ENCODE results near the gene ZNF423.

ZNF423 gene

DNA sequence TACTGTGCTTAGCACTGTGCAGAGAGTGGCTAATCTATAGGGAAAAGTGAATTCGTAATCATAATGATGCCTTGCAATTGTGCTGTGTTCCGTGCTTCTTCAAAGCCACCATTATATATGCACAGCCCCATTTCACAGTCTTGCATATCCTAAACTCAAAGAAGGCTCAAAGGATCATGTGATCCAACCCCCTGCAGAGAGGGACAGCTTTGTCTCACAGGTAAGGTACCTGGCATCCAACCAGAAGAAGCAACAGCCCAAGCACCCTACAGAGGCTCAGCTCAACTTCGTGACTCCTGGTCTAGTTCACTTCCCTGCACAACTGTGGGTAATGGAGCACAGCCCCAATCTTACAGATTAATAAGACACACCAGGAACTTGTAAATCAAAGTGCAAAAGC is 124.0 kb downstream of the ZNF423 start:
- no peak overlapping the region for H3K27ac ChIP-seq (ENCODE audit: low read depth, low read length)
- no peaks in the 10 kb centered on the region for H3K36me3 ChIP-seq (ENCODE audit: control insufficient read depth, insufficient read depth, low read length)
- H3K4me3 ChIP-seq (ENCODE audit: low read length), result no peak overlapping the region
- H3K9ac ChIP-seq (ENCODE audit: low read length), result no peak overlapping the region
- no peaks in the 10 kb centered on the region for H3K27me3 ChIP-seq (ENCODE audit: control insufficient read depth, insufficient read depth, low read length)
- no peaks in the 10 kb centered on the region for H3K4me1 ChIP-seq (ENCODE audit: control insufficient read depth, insufficient read depth, low read length)

- Histone ChIP-seq H3K27me3 (ENCODE audit: control insufficient read depth, insufficient read depth, low read length) (no peaks in the 10 kb centered on the region), H3K4me3 (ENCODE audit: low read length) (no peak overlapping the region), H3K27ac (ENCODE audit: low read depth, low read length) (no peak overlapping the region), H3K36me3 (ENCODE audit: control insufficient read depth, insufficient read depth, low read length) (no peaks in the 10 kb centered on the region), H3K9ac (ENCODE audit: low read length) (no peak overlapping the region), H3K4me1 (ENCODE audit: control insufficient read depth, insufficient read depth, low read length) (no peaks in the 10 kb centered on the region)
Measured at GRCh38 chr16:49730772-49731171, 125.1 kb downstream of the ZNF423 start.

DNA sequence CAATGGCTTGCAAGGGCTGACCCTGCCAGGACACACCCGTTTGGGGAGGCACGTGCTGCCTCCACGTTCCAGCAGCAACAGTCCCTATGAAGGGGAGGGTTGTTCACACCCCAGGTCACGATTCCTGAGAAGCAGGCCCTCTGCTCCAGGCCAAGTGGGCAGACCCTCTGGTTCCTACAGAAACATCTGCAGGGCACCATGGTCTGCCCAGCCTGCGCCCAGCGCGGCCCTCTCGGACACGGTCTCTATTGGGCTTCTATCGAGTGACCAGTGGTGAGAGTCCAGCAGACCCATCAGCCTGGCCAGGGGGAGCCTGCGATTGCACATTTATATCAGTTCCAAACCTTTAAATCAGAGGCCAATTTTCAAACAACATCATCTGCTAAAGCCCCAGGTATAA is 128.3 kb downstream of the ZNF423 start:
- peaks cover 3% of the 10 kb centered on the region for H3K4me1 ChIP-seq (ENCODE audit: control insufficient read depth, insufficient read depth, low read length)
- H3K4me3 ChIP-seq (ENCODE audit: low read length), result no peak overlapping the region
- H3K36me3 ChIP-seq (ENCODE audit: control insufficient read depth, insufficient read depth, low read length), result no peaks in the 10 kb centered on the region
- H3K27ac ChIP-seq (ENCODE audit: low read depth, low read length), result no peak overlapping the region
- H3K9ac ChIP-seq (ENCODE audit: low read length), result no peak overlapping the region
- no peaks in the 10 kb centered on the region for H3K27me3 ChIP-seq (ENCODE audit: control insufficient read depth, insufficient read depth, low read length)

DNA sequence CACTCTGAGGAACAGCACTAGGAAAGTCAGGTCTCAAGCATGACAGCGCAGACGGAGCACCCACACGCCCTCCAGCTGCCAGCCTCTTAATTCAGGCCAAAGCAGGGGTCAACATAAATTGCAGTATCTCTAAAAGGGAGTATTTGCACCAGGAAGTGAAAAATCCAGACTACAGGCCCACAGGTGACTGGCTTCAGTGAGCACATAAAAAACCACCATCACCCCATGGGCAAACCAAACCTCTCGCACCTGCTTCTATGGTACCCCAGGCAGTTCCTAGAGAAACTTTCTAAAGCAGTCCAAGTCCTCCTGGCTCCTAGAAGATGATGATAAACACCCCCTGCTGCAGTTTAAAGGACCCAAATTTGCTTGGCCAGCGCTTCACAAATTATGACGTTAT is 129.8 kb downstream of the ZNF423 start:
- H3K27me3 ChIP-seq (ENCODE audit: control insufficient read depth, insufficient read depth, low read length), result no peaks in the 10 kb centered on the region
- no peak overlapping the region for H3K27ac ChIP-seq (ENCODE audit: low read depth, low read length)
- H3K36me3 ChIP-seq (ENCODE audit: control insufficient read depth, insufficient read depth, low read length), result no peaks in the 10 kb centered on the region
- peaks cover 3% of the 10 kb centered on the region for H3K4me1 ChIP-seq (ENCODE audit: control insufficient read depth, insufficient read depth, low read length)
- H3K4me3 ChIP-seq (ENCODE audit: low read length), result no peak overlapping the region
- no peak overlapping the region for H3K9ac ChIP-seq (ENCODE audit: low read length)

GRCh38 chr16:49725651-49726050 is 130.3 kb downstream of the ZNF423 start:
- no peak overlapping the region for H3K4me3 ChIP-seq (ENCODE audit: low read length)
- H3K27me3 ChIP-seq (ENCODE audit: control insufficient read depth, insufficient read depth, low read length), result no peaks in the 10 kb centered on the region
- no peaks in the 10 kb centered on the region for H3K36me3 ChIP-seq (ENCODE audit: control insufficient read depth, insufficient read depth, low read length)
- H3K4me1 ChIP-seq (ENCODE audit: control insufficient read depth, insufficient read depth, low read length), result peaks cover 3% of the 10 kb centered on the region
- no peak overlapping the region for H3K9ac ChIP-seq (ENCODE audit: low read length)
- H3K27ac ChIP-seq (ENCODE audit: low read depth, low read length), result no peak overlapping the region

- Histone ChIP-seq H3K9ac (ENCODE audit: low read length) (no peak overlapping the region), H3K36me3 (ENCODE audit: control insufficient read depth, insufficient read depth, low read length) (no peaks in the 10 kb centered on the region), H3K4me1 (ENCODE audit: control insufficient read depth, insufficient read depth, low read length) (peaks cover 3% of the 10 kb centered on the region), H3K27me3 (ENCODE audit: control insufficient read depth, insufficient read depth, low read length) (no peaks in the 10 kb centered on the region), H3K4me3 (ENCODE audit: low read length) (no peak overlapping the region), H3K27ac (ENCODE audit: low read depth, low read length) (no peak overlapping the region)
Measured at GRCh38 chr16:49724774-49725173, 131.1 kb downstream of the ZNF423 start.

DNA sequence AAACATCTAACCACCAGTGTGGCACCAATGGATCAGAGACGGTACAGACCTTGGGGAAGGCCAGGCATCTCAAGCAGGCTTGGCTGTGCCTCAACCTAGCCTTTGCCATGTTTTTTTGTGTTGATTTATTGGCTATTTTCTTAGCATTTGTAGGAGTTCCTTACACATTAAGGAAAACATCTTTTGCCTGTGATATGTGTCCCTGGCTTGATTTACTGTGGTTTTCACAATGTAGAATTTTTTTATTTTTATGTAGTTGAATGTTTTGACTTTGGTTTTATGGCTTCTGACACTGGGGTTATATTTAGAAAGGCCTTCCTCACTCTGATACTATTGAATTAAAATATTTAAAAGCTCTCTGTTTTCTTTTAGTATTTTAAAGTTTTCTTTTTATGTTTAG is 132.6 kb downstream of the ZNF423 start:
- Histone ChIP-seq H3K36me3 (ENCODE audit: control insufficient read depth, insufficient read depth, low read length) (no peaks in the 10 kb centered on the region), H3K27ac (ENCODE audit: low read depth, low read length) (no peak overlapping the region), H3K4me3 (ENCODE audit: low read length) (no peak overlapping the region), H3K27me3 (ENCODE audit: control insufficient read depth, insufficient read depth, low read length) (no peaks in the 10 kb centered on the region), H3K4me1 (ENCODE audit: control insufficient read depth, insufficient read depth, low read length) (peaks cover 3% of the 10 kb centered on the region), H3K9ac (ENCODE audit: low read length) (no peak overlapping the region)

GRCh38 chr16:49720225-49720624 is 135.7 kb downstream of the ZNF423 start:
- Histone ChIP-seq H3K27me3 (ENCODE audit: control insufficient read depth, insufficient read depth, low read length) (no peaks in the 10 kb centered on the region), H3K9ac (ENCODE audit: low read length) (no peak overlapping the region), H3K4me3 (ENCODE audit: low read length) (no peak overlapping the region), H3K27ac (ENCODE audit: low read depth, low read length) (no peak overlapping the region), H3K36me3 (ENCODE audit: control insufficient read depth, insufficient read depth, low read length) (no peaks in the 10 kb centered on the region), H3K4me1 (ENCODE audit: control insufficient read depth, insufficient read depth, low read length) (peaks cover 3% of the 10 kb centered on the region)

- H3K36me3 ChIP-seq (ENCODE audit: control insufficient read depth, insufficient read depth, low read length), result no peaks in the 10 kb centered on the region
- H3K9ac ChIP-seq (ENCODE audit: low read length), result no peak overlapping the region
- H3K4me1 ChIP-seq (ENCODE audit: control insufficient read depth, insufficient read depth, low read length), result no peaks in the 10 kb centered on the region
- H3K27ac ChIP-seq (ENCODE audit: low read depth, low read length), result no peak overlapping the region
- H3K27me3 ChIP-seq (ENCODE audit: control insufficient read depth, insufficient read depth, low read length), result no peaks in the 10 kb centered on the region
- no peak overlapping the region for H3K4me3 ChIP-seq (ENCODE audit: low read length)
Measured at GRCh38 chr16:49717689-49718088, 138.2 kb downstream of the ZNF423 start.

DNA sequence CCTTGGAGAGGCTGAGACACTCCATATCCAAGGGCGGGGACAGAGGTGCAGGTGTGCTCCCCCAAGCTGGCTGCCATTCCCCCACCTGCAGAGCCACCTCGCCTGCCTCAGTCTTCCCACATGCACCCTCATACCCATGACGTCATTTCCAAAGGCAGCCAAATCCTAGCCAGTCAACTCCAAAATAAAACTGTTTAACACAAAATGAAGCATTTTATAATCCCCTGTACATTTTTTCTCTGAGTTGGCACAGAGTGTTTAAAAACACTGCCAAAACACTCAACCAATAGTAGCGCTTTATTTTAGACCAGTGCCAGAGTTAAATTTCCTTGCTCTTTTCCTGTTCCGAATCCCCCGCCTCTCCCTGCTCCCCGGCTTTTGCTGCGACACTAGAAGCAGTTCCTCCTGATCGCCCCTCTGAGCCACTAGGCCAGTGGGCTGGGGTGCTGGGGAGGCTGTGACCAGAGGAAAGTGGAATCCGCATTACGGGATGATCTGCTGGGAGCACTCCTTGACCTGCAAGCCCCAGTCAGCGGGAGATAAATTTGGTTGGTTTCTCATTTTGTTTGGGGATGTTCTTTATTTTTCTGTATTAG is 139.5 kb downstream of the ZNF423 start:
- Histone ChIP-seq H3K36me3 (ENCODE audit: control insufficient read depth, insufficient read depth, low read length) (no peaks in the 10 kb centered on the region), H3K27me3 (ENCODE audit: control insufficient read depth, insufficient read depth, low read length) (no peaks in the 10 kb centered on the region), H3K4me3 (ENCODE audit: low read length) (no peak overlapping the region), H3K9ac (ENCODE audit: low read length) (no peak overlapping the region), H3K4me1 (ENCODE audit: control insufficient read depth, insufficient read depth, low read length) (no peaks in the 10 kb centered on the region), H3K27ac (ENCODE audit: low read depth, low read length) (no peak overlapping the region)

DNA sequence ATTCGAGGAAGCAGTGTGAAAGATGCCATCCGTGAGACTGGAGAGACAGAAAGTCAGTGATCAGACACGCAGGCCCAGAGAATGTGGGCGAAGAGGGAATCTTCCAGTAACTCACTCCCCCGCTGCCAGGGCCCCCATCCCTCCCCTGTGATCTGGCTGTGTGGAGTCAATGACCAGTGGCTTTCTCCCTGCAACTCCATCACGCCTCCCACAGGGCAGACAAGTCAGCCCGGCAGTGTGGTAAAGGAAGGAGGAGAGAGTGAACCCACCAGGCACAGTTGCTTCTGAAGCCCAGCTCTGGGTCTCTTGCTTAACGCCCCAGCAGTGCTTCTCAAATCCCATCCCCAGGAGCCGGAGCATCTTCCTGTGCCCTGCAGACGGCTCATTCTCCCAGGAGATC is 142.1 kb downstream of the ZNF423 start:
- no peaks in the 10 kb centered on the region for H3K36me3 ChIP-seq (ENCODE audit: control insufficient read depth, insufficient read depth, low read length)
- no peak overlapping the region for H3K4me3 ChIP-seq (ENCODE audit: low read length)
- H3K4me1 ChIP-seq (ENCODE audit: control insufficient read depth, insufficient read depth, low read length), result no peaks in the 10 kb centered on the region
- H3K27me3 ChIP-seq (ENCODE audit: control insufficient read depth, insufficient read depth, low read length), result no peaks in the 10 kb centered on the region
- no peak overlapping the region for H3K27ac ChIP-seq (ENCODE audit: low read depth, low read length)
- H3K9ac ChIP-seq (ENCODE audit: low read length), result no peak overlapping the region

GRCh38 chr16:49712542-49712941 is 143.4 kb downstream of the ZNF423 start:
- no peaks in the 10 kb centered on the region for H3K36me3 ChIP-seq (ENCODE audit: control insufficient read depth, insufficient read depth, low read length)
- H3K4me3 ChIP-seq (ENCODE audit: low read length), result no peak overlapping the region
- no peak overlapping the region for H3K27ac ChIP-seq (ENCODE audit: low read depth, low read length)
- no peaks in the 10 kb centered on the region for H3K4me1 ChIP-seq (ENCODE audit: control insufficient read depth, insufficient read depth, low read length)
- no peaks in the 10 kb centered on the region for H3K27me3 ChIP-seq (ENCODE audit: control insufficient read depth, insufficient read depth, low read length)
- H3K9ac ChIP-seq (ENCODE audit: low read length), result no peak overlapping the region

- no peaks in the 10 kb centered on the region for H3K36me3 ChIP-seq (ENCODE audit: control insufficient read depth, insufficient read depth, low read length)
- H3K4me1 ChIP-seq (ENCODE audit: control insufficient read depth, insufficient read depth, low read length), result no peaks in the 10 kb centered on the region
- H3K27ac ChIP-seq (ENCODE audit: low read depth, low read length), result no peak overlapping the region
- no peak overlapping the region for H3K4me3 ChIP-seq (ENCODE audit: low read length)
- H3K9ac ChIP-seq (ENCODE audit: low read length), result no peak overlapping the region
- H3K27me3 ChIP-seq (ENCODE audit: control insufficient read depth, insufficient read depth, low read length), result no peaks in the 10 kb centered on the region
Measured at GRCh38 chr16:49712106-49712505, 143.8 kb downstream of the ZNF423 start.

All from rectal smooth muscle tissue (tissue), 1 donor.